ENCODE results near the gene RPS6KC1.

DNA sequence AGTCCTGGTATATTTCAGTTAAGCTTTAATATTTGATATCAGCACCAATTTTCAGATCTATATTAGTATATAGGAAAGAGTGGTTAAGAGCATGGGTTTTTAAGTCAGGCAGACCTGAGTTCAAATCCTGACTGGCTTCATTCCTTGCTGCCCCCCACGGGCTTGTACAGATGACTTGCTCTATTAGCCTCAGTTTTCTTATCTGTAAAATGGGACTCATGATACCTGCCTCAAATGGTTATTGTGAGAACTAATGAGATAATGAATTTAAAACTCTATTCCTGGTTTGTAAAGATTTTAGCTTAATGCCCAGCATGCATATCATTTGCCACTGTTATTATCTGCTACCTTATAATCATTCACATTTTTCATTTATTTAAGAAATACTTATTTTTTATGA is 264.5 kb downstream of the RPS6KC1 start:
- TF ChIP-seq, protein P1, sequence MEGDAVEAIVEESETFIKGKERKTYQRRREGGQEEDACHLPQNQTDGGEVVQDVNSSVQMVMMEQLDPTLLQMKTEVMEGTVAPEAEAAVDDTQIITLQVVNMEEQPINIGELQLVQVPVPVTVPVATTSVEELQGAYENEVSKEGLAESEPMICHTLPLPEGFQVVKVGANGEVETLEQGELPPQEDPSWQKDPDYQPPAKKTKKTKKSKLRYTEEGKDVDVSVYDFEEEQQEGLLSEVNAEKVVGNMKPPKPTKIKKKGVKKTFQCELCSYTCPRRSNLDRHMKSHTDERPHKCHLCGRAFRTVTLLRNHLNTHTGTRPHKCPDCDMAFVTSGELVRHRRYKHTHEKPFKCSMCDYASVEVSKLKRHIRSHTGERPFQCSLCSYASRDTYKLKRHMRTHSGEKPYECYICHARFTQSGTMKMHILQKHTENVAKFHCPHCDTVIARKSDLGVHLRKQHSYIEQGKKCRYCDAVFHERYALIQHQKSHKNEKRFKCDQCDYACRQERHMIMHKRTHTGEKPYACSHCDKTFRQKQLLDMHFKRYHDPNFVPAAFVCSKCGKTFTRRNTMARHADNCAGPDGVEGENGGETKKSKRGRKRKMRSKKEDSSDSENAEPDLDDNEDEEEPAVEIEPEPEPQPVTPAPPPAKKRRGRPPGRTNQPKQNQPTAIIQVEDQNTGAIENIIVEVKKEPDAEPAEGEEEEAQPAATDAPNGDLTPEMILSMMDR (IDR thresholded peaks at IDR 0.05): no peak
- TF ChIP-seq POLR2A (IDR thresholded peaks at IDR 0.05): no peak
- no peak for TF ChIP-seq POLR2AphosphoS5 (IDR thresholded peaks at IDR 0.05)

Data from upper lobe of left lung (tissue), 4 donors.